RWPE1 (cell line): ENCODE data around the gene BCL2A1.
"Not testable (repeated sequence)": the region's sequence is repeated elsewhere in the genome, so short reads cannot be mapped to it uniquely, and the experiment has no call there.

Experiments used
- CTCF ChIA-PET: fragments of 350-600 bp; sonication (Branson Sonifier 250); formaldehyde crosslinking; extraction: SDS; loops from one replicate; lab custom pipeline; 2021; lab: Yijun Ruan, JAX
- POLR2A ChIA-PET: fragments of 400-600 bp; formaldehyde crosslinking; extraction: SDS; loops from one replicate; lab custom pipeline; 2020; ENCODE audit warnings: antibody characterized with exemption; ENCODE audit not compliant: low non-redundant PET; lab: Yijun Ruan, JAX
- DNase-seq: peaks from one replicate; pipeline ENCODE4 v3.0.0; 2012; ENCODE audit warnings: low spot score
- H3K27ac ChIP-seq: fragments of 450-650 bp; 2 replicates; pipeline ENCODE4 v1.5.1; 2017
- CTCF ChIP-seq: fragments of 450-650 bp; conservative IDR thresholded peaks from 2 replicates; pipeline ENCODE4 v1.5.1; 2017; ENCODE audit warnings: low read depth, mild to moderate bottlenecking

BCL2A1 gene

GRCh38 chr15:79969146-79969545 lies 1.9 kb downstream of the BCL2A1 start:
- CTCF ChIA-PET: no interaction called here
- TF ChIP-seq CTCF: no peak
- DNase-seq: no peak
- no peak overlapping the region for H3K27ac ChIP-seq
- POLR2A ChIA-PET: no interaction called here

- no peak for DNase-seq
- TF ChIP-seq CTCF: no peak
- ChIA-PET POLR2A (no interaction called here), CTCF (interaction anchor here (0.8 kb wide), 1 partner anchor 206 kb away, joined by 5 read pairs; no protein-coding TSS in a partner anchor)
- no peak overlapping the region for H3K27ac ChIP-seq
These were observed 3.5 kb downstream of the BCL2A1 start for GRCh38 chr15:79967298-79968182.

GRCh38 chr15:79966634-79967297 lies 4.2 kb downstream of the BCL2A1 start:
- POLR2A ChIA-PET: no interaction called here
- no peak overlapping the region for H3K27ac ChIP-seq
- no peak for TF ChIP-seq CTCF
- DNase-seq: no peak
- CTCF ChIA-PET: interaction anchor here (0.6 to 0.8 kb wide), 2 partner anchors 11 to 207 kb away, joined by 3 to 5 read pairs; no protein-coding TSS in a partner anchor

GRCh38 chr15:79965846-79966630 lies 5.0 kb downstream of the BCL2A1 start:
- POLR2A ChIA-PET: no interaction called here
- no peak for DNase-seq
- H3K27ac ChIP-seq: no peak overlapping the region
- TF ChIP-seq CTCF: no peak
- CTCF ChIA-PET: interaction anchor here (0.6 kb wide), 1 partner anchor 12 kb away, joined by 3 read pairs; no protein-coding TSS in a partner anchor

GRCh38 chr15:79964232-79964805 lies 6.7 kb downstream of the BCL2A1 start:
- CTCF ChIA-PET: interaction anchor here (0.8 kb wide), 1 partner anchor 453 kb away, joined by 4 read pairs; no protein-coding TSS in a partner anchor
- no peak for DNase-seq
- POLR2A ChIA-PET: no interaction called here
- no peak for TF ChIP-seq CTCF
- no peak overlapping the region for H3K27ac ChIP-seq

GRCh38 chr15:79962921-79963320 lies 8.1 kb downstream of the BCL2A1 start:
- DNase-seq, CTCF ChIA-PET, H3K27ac ChIP-seq, POLR2A ChIA-PET: not testable (repeated sequence)
